AG10803 (cell line): ENCODE data around the gene TPST1.
A peak's percentile ranks its signal among the peaks of the same experiment; 100 is the strongest.
"Not testable (repeated sequence)": the region's sequence is repeated elsewhere in the genome, so short reads cannot be mapped to it uniquely, and the experiment has no call there.

Source experiments
- DNase-seq: peaks from one replicate; pipeline ENCODE4 v3.0.0; 2010; ENCODE audit warnings: low read depth
- H3K4me3 ChIP-seq: 2 replicates; pipeline ENCODE4 v1.5.1; 2011; ENCODE audit warnings: mild to moderate bottlenecking, low read length, control low read depth
- CTCF ChIP-seq: conservative IDR thresholded peaks from 2 replicates; pipeline ENCODE4 v1.5.1; 2011; ENCODE audit warnings: mild to moderate bottlenecking, low read length, control low read depth, inconsistent platforms

TPST1 gene

GRCh38 chr7:66221442-66221841 is 16.3 kb downstream of the TPST1 start:
- no peak for TF ChIP-seq CTCF
- H3K4me3 ChIP-seq: no peak overlapping the region
- no peak for DNase-seq

GRCh38 chr7:66227808-66228207 is 22.7 kb downstream of the TPST1 start:
- DNase-seq: no peak
- TF ChIP-seq CTCF: no peak
- no peak overlapping the region for H3K4me3 ChIP-seq

GRCh38 chr7:66231326-66232216 is 26.4 kb downstream of the TPST1 start:
- not testable (repeated sequence) for H3K4me3 ChIP-seq, DNase-seq

GRCh38 chr7:66233638-66234037 is 28.5 kb downstream of the TPST1 start:
- DNase-seq: no peak
- no peak overlapping the region for H3K4me3 ChIP-seq
- no peak for TF ChIP-seq CTCF

GRCh38 chr7:66236713-66237303 is 31.7 kb downstream of the TPST1 start:
- peak; percentile 56 for DNase-seq
- H3K4me3 ChIP-seq: no peak overlapping the region
- no peak for TF ChIP-seq CTCF

- no peak overlapping the region for H3K4me3 ChIP-seq
- no peak for TF ChIP-seq CTCF
- DNase-seq: no peak
Observed at GRCh38 chr7:66237906-66238772, 33.0 kb downstream of the TPST1 start.

- no peak overlapping the region for H3K4me3 ChIP-seq
- DNase-seq: no peak
- TF ChIP-seq CTCF: no peak
Observed at GRCh38 chr7:66238773-66239466, 33.8 kb downstream of the TPST1 start.
